ENCODE measurements around the gene LMX1B.

Gene LMX1B

DNA sequence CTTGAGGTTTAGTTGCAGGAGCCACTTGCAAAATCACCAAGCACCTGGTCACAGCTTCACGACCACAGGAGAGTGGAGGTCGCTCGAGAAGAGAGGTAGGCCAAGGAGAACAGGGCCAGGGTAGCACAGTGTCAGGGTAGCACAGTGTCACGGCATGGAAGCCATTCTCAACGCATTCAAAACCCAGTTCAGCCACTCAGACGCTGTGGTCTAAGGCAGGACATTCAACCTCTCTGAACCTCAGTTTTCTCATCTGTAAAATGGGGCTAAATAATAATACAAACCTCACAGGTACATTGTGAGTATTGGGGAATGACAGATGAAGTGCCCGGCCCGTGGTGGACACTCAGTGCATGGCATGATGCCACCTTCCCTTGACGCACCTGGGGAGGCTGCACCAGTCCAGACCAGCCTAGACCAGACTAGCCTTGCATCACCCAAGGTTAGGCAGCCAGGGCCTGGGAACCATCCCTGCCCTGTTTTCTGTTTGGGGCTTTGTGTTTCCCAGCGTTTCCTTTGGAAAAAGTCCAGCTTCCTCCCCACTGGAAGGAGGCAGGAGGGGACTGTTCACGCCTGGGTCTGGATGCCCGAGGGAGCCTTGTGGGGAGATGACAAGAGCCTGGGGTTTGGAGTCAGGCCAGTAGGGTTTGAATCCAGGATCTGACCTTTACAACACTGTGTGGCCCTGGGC, 7.8 kb upstream of the LMX1B start:
- DNase-seq = no peak

DNA sequence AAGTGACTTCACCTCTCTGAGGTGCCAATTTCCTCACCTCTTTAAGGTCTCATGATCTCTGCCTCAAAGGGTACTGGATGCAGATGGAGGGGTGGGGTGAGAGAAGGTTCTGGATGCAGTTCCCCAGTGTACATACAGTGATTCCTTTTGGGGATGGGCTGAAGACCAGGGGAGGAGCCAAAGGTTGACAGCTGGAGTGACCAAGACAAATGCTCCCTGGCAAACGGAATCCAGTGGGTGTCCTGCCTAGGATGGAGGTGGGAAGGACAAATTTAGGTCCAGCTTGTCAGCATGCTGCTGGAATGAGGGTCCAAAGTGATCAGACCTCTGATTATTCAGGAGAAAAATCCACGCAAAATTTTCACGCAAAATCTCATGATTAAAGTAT, 7.3 kb upstream of the LMX1B start:
- DNase-seq = no peak

DNA sequence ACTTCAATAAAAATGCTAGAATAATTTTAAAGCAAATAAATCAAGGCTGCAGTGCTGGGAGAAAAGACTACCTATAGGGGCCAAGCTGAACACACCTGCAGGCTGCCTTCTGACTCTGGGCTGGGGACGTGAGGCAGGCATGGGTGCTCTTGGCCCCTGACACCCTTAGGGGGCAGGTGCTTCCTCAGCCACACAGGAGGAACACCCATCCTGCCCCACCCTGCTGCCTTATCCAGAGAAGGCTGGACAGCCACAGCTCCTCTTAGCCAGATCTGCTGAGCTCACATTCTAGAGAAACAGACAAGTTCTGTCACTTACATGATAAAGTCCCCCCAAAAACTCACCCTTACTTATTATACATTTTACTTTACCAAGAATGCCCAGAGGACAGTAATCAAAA, 6.6 kb upstream of the LMX1B start:
- no peak for DNase-seq

DNA sequence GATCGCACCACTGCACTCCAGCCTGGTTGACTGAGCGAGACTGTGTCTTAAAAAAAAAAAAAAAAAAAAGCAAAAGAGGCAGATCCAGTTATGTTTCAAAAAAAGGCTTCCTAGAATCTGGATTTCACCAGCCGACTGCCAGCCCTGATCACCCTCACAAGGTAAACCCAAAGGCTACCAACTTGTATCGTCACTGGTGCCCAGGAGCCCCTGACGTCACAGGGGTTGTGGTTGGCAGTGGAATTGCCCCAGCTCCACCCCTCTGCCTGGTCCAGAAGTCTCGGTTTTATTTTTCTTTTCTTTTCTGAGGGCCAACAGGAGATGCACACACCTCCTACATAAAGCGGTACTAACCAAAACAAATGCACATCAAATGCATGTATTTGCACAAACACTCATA, 6.0 kb upstream of the LMX1B start:
- DNase-seq = no peak

DNA sequence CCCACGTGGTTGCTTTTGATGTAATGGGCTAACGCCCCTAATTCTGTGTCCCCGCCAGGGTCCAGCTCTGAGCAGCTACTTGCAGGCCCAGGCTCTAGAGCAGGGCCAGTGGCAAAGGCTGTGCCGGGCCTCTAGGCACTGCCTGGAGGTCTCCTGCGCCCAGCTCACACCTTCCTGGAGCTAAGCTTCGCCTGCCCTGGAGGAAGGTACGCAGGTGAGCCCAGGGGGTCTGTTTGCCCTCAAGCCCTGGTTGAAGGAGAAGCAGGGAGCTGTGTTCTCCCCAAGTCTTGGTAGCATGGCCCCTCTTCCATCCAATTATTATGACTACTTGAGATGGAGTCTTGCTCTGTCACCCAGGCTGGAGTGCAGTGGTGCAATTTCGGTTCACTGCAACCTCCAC, 5.2 kb upstream of the LMX1B start:
- DNase-seq = no peak

DNA sequence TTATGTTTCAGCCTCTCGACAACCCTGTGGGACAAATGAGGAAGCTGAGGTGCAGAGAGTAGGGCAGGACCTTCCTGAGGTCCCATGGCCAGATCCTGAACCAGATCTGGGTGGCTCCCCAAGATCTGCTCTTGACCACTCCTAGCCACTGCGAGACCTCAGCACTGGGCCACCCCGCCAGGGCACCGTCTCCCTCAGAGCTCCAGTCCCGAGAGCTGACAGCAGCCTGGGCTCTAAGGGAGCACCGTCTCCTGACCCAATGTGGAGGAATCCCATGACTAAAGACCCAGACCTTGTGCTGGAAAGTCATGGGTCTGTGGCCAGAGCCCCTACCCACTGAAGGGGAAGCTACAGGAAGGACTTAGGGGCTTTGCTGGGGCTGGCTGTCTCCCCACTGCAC, 4.5 kb upstream of the LMX1B start:
- DNase-seq = no peak

DNA sequence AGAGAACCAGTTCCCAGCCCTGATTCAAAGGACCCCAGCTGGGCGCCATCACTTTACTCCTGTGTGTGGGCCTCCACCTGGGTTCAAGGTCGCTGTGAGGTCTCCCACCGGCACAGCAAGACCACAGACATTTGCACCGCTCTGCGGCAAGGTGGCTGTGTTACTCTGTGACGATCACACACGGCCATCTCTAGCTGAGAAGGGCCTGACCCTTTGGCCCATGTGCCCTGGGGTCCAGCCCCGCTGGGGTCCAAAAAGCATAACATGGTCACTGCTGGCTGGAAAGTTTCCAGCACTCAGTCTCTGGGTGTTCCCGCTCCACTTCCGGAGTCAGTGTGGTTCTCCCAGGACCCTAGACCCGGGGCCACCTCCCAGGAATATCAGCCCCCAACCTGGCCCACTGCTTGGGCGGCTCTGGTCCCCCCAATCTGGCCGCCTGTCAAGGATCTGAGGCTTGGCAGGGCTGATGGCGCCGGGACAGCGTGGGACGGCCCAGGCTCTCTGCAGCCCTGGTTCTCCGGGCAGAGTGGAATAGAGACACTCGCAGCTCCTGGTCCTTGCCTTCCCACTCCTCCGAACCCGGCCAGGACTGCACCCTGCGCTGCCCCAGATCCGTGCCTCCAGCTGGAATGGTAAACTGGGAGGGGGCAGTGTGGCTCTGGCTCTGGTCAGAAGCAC, 3.9 kb upstream of the LMX1B start:
- no peak for DNase-seq

DNA sequence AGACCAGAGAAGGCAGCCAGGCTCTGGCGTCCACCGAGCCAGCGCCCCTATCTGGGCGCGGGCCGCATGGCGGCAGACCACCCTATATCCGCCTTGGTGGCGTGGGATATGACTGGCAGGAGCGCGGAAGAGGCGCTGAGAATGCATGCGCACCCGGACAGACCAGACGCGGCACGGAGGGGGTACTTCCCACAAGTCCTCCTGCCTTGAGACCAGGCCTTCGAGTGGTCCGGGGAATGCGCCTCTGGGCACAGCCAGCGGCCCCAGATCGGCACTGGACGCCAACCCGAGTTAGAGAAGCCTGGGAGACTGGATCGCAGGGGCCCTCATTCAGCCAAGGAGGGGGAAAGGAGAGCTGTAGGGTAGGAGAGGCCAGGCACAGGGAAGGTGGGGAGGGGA, 2.5 kb upstream of the LMX1B start:
- no peak for DNase-seq

DNA sequence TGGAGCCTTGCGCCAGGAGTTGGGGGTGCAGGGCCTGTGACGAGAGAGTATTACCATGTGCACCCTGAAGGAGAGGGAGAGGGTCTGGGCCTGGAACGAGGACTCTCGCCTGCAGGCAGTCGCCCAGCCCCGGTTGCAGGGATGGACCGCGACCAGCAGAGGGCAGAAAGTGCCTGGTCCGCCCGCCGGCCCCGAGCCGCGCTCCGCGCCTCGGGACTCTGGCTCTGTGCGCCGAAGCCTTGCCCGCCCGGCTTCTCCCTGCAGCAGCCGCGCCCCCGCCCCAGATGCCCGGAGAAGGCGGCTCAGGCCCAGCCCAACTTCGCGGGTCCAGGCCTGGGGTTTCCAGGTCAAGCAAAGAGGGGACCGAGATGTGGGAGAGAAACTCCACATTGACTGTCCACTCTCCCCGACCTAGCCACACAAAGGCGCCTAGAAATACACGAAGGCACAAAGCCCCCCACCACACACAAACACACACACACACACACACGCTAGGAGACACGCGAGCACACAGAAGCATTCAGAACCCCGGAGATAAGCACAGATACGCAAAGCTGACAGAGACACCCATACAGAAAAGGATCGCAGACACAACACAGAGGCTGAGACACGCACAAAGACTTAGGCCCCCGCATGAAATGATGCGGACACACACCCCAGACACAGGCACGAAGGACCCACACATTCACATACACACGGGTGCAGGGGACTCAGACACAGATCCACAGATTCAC, 2.0 kb upstream of the LMX1B start:
- peak; percentile 36 for DNase-seq

DNA sequence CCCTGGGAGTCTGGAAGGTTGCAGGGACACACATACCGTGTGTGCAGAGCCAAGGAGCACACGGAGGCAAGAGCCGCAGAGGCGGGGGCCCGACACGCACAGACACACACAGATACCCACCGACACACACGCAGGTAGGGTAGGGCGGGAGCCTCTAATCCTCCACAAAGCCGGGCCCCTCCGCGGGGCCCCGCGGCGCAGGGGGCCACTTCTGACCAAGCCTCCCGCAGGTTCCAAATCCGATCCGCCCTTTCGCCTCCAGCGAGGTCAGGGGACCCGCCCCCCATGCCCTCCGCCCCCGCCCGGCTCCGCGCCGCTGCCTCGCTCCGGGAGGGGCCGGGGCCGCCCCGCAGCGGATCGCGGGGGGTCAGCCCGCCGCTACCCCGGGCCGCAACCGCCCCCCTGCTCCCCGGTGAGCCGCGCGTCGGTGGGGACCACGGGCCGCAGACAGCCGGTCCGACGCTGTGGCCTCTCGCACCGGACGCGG, 1.4 kb upstream of the LMX1B start:
- DNase-seq = no peak

DNA sequence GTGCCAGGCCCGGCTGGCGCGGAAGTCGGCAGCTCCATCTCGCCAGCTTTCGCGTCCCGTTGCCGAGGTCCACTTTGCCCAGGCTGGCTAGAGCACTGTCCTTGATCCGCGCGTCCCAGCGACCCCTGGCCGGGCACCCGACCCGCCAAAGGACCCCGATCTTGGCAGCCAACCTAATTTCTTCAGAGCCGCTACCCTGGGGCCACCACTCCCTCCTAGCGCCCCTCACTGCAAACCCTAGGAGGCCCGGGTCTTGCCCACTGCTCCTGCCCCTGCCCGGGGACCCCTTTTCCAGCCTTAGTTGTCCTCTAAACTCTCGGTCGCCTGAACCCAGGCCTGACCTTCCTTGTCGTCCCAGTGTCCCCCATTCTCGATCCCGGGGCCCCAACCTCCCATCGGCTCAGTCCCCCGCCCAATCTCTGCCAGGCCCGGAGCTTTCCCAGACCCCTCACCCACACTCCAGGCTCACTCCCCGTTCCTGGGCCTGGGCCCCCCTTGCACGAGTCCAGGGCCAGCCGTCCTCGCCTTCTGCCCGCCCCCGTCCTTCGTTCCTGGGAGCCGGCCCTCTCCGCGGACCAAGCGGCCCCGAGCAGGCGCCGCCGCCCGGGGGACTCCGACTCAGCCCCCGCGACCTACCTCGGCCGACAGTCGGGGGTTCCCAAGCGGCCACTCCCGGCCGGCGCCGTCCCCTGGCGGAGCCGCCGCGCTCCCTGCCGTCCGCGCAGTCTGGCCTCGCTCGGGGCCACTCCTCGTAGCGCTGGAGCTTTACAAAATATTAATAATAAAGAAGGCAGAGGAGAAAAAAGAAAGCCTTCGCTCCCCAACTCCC, 701 bp upstream of the LMX1B start:
- no peak for DNase-seq

DNA sequence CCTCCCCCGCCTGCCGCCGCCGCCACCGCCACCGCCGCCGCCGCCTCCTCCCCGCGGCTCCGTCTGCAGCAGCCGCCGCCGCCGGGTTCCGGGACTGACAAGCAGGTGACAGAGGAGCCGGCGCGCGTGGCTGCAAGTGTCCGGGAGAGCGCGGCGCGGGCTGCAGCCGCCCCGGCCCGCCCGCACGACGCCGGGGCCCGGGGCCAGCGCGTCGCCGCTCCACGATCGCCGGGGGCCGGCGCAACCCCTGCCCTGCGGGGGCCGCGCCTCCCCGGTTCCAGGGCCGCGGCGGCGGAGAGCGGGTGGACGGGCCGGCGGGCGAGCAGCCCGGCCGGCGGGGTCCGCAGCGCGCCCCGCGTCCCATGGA, 343 bp downstream of the LMX1B start:
- DNase-seq = no peak

DNA sequence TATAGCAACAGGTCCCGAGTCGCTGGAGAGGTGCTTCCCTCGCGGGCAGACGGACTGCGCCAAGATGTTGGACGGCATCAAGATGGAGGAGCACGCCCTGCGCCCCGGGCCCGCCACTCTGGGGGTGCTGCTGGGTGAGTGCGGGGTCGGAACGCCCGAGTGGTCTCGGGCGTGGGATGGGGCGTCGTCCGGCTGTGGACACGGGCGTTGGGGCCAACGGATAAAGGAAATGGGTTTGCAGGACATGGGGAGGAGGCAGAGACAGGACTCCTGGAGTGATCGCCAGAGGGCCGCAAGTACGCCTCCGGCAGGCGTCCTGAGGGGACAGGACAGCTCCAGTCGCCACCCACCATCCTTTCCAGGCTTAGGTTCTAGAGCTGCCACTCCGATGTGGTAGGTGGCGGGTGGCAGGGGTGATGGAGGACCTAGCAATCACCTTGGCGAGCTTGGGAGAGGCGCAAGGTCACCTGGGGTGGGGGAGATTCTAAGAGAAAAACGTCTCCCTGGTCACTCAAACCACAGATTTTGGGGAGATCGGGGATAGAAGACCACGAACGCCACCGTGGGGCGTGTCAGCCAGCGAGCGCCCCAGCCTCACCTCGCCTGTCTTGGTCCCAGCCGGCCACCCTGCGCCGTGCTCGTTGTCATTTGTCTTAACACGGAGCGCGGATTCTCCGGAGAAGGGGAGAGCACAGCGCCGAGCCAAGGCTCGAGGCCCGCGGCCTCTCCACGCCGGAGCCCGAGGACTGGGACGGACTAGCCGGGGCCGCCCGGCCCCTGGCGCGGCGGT, 922 bp downstream of the LMX1B start:
- DNase-seq = no peak

DNA sequence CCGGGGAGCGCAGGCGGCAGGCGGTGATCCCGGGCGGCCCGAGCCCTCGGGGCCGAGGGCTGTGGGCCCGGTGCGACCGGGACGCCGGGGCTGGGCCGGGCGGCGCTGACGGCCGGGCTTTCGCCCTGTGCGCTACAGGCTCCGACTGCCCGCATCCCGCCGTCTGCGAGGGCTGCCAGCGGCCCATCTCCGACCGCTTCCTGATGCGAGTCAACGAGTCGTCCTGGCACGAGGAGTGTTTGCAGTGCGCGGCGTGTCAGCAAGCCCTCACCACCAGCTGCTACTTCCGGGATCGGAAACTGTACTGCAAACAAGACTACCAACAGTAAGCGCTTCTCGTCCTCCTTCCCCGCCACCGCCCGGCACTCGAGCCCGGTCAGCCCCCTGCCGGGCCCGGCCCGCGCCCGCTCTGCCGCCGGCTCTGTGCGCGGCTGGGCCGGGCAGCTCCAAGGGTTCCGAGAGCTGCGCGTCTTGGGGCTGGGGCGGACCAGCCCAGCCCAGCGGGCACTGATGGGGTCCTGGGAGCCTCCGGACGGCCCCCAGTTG, 1.6 kb downstream of the LMX1B start:
- DNase-seq = peak; percentile 16

DNA sequence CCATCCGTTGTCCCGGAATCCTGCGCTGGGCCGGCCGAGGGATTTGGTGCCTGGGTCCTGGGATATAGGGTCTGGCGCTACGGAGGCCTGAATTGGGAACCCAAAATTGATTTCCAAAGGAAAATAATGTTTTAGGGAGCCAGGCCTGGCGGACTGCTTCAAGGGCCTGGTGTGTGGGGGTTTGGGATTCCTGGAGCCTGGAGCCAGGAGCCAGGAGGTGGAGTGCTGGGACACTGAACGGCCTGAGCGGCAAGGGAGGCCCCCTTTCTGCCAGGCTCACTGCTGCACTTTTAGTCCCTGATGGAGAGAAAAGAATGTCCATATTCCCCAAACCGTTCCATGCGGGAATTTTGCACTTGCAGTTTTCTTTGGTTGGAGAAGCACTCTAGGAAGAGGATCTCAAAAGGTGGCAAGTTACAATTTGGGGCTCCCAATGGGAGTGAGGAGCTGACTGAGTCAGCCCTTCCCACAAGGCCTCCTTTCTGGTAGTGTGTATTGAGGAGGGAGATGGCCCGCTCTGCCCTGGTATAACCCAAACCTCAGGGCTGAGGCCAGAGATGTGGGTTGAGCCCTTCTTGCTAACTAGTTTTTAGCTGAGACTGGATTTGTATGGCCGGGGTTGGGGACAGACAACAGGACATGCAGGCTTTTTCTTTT, 2.2 kb downstream of the LMX1B start:
- DNase-seq = no peak

DNA sequence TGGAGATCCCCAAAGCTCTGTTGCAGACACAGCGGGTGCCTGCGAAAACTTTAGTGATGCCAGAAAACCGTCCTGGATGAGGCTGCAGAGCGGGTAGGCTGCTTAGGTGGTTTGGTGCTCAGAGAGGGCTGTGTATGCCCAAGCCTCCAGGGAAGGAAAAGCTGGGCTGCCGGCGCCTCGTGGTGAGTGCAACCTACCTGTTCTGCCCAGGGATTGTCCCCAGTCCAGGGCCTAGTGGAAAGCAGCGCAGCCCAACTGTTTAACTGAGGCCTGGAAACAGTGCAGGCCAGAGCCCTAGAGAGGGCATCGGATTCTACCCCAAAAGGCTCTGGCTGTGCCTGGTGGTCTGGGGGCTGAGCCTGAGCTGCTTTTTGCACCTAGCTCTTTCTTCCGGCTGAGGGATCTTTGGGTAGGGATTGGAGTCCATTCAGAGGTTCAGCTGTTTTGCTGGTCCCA, 2.8 kb downstream of the LMX1B start:
- no peak for DNase-seq

DNA sequence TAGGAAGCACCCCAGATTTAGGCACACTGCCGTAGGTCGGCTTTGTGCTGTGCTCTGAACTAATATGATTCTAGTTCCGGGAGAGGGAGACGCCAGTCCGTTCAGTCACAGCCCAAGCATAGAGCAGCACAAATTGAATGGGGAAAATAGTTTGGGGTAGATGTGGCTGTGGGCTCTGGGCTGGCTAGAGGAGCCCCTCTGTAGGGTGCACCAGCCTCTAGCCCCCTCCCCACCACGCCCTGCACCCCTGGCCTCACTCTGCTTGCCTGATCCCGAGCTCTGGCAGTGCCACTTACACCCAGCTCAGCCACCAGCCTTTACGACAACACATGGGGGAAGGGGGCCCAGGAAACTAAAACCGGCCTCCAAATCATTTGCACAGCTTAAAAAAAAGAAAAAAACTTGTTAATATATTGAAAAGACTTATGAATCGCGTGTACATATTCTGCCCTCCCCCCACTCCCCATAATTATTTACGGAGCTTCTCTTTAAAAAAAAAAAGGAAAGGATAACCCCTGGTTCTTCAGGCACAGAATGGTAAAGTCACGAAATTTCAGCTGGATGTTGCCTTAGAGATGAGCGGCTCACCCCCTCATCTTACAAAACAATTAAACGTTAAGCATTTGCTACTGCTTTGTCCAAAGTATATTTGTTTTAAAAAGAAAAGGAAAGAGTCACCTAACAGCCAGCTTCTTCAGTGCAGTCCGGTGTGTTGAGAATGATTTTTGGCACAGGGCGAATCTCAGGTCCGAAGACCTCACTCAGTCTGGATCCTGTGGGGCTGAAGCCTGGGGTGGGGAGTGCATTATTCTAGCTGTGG, 3.5 kb downstream of the LMX1B start:
- no peak for DNase-seq

DNA sequence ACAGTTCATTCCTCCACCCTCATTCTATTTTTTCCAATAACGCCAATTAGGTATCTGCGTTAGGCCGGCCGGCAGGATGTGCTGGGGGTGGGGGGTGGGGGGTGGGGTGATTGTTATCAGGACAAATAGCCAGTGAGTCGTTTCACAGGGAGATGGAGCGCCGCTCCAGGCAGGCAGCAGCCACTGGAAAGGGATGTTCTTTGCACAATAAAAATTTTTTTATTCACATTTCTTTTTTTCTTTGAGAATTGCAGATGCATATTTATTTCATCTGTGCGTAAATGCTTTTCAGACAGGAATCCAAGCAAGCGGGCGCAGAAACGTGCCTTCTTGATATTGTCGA, 4.1 kb downstream of the LMX1B start:
- DNase-seq = no peak

DNA sequence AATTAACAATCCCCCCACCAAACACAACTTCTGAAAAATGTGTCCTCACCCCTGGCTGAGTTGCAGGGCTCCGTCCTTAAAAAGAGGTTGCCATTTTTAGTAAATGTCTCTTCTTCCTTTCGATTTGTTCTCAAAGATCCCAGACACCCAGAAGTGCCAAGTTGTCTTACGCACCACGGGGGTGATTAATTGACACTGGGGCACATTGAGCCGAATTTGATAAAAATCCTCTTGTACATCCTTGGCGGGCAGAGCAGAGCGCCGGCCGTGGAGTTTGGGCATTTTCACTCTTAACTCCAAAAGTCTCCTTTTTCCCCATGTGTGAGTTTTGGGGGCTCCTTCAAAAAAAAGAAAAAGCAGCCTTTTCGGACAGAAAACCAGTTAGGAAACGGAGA, 4.5 kb downstream of the LMX1B start:
- no peak for DNase-seq

DNA sequence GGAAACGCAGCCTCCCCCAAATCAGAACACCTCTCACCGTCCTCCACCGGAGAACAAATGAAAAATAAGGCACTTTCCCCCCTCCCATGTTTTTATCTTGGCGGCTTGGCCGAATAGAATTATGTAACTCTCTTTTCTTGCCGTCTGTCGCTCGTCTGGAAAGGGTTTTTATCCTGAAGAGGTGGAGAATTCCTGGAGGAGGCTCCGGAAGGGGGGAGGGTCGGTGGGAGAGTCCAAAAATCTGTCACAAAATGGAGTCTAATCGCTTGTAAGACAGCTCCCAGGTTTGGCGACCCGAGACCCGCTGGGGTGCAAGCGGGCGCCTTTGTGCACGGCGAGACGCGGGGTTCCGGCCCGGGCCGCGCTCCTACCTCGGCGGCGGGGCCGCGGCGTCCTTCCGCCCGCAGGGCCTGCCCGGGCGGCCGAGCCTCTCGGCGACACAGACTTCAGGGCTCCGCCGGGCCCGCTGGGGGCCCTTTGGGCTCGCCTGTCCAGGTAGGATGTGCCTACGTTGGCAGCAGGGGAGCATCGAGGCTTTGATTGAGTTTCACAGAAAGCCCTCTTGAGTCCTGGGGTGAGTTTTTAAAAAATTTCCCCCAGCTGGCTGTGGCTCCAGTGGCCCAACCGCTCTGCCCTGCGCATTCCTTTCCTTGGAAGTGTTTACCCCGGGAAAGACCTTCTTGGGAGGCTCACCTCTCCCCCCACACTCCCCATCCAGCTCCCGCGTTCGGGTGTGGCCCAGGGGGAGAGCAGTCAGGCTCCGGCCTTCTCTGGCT, 5.0 kb downstream of the LMX1B start:
- no peak for DNase-seq
